KMS-11 (cell line): Measurements from ENCODE around the gene NT5C2.
"Not testable (repeated sequence)": the region's sequence is repeated elsewhere in the genome, so short reads cannot be mapped to it uniquely, and the experiment has no call there.

Source experiments
- H2AFZ ChIP-seq: fragments of 200-600 bp; sonication (generic); 2 replicates; pipeline ENCODE4 v1.6.1; 2016; ENCODE audit warnings: antibody characterized with exemption, mixed run types, low read depth
- H3K27ac ChIP-seq: fragments of 200-600 bp; sonication (generic); 2 replicates; pipeline ENCODE4 v1.6.1; 2016; ENCODE audit warnings: mild to moderate bottlenecking, mixed run types
- H3K27me3 ChIP-seq: fragments of 200-600 bp; sonication (generic); 2 replicates; pipeline ENCODE4 v1.6.1; 2017; ENCODE audit warnings: mild to moderate bottlenecking, low read depth, mixed run types, moderate library complexity; ENCODE audit not compliant: insufficient read depth
- H3K36me3 ChIP-seq: fragments of 200-600 bp; sonication (generic); 2 replicates; pipeline ENCODE4 v1.6.1; 2017; ENCODE audit warnings: mild to moderate bottlenecking, mixed run types; ENCODE audit not compliant: insufficient read depth
- H3K4me1 ChIP-seq: fragments of 200-600 bp; sonication (generic); 2 replicates; pipeline ENCODE4 v1.6.1; 2016; ENCODE audit warnings: mild to moderate bottlenecking, low read depth, mixed run types; ENCODE audit not compliant: poor library complexity, severe bottlenecking
- H3K4me2 ChIP-seq: fragments of 200-600 bp; sonication (generic); 2 replicates; pipeline ENCODE4 v1.7.0; 2016; ENCODE audit warnings: mild to moderate bottlenecking, mixed run types
- H3K4me3 ChIP-seq: fragments of 200-600 bp; sonication (generic); IDR thresholded peaks from 2 replicates; pipeline ENCODE4 v1.6.1; 2017; ENCODE audit warnings: low read depth, low read length, mixed read lengths; ENCODE audit not compliant: insufficient read depth
- H3K79me2 ChIP-seq: fragments of 200-600 bp; sonication (generic); 2 replicates; pipeline ENCODE4 v1.6.1; 2016; ENCODE audit warnings: low read depth, mixed run types; ENCODE audit not compliant: insufficient read depth
- H3K9ac ChIP-seq: fragments of 200-600 bp; sonication (generic); 2 replicates; pipeline ENCODE4 v1.6.1; 2016; ENCODE audit warnings: mild to moderate bottlenecking, mixed run types
- H4K20me1 ChIP-seq: fragments of 200-600 bp; sonication (generic); 2 replicates; pipeline ENCODE4 v1.6.1; 2016; ENCODE audit warnings: mild to moderate bottlenecking, mixed run types; ENCODE audit not compliant: insufficient read depth
- CTCF ChIP-seq: fragments of 200-600 bp; sonication (generic); conservative IDR thresholded peaks from 2 replicates; pipeline ENCODE4 v1.6.1; 2017; ENCODE audit warnings: low read depth, mild to moderate bottlenecking, antibody characterized with exemption, low read length, moderate library complexity, mixed read lengths

NT5C2 gene

DNA sequence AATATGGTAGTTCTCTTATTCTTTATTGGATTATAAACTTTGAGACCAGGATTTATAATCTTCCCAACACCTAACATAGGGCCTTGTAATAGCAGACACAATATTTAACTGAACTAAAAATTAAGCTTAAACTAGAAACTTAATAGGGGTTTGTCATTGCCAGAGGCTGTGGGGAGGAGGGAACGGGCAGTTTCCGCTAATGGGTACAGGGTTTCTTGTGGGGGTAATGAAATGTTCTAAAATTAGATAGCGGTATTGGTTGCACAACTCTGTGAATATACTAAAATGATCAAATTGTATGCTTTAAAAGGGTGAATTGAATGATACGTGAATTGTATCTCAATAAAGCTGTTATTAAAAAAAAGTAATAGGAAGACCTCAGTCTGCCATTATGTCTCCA is 45.4 kb downstream of the NT5C2 start:
- TF ChIP-seq CTCF = no peak
- Histone ChIP-seq H2AFZ (no peak overlapping the region), H3K36me3 (no peaks in the 10 kb centered on the region), H3K4me1 (no peaks in the 10 kb centered on the region), H3K4me2 (no peak overlapping the region), H3K4me3 (no peak overlapping the region), H3K27me3 (no peaks in the 10 kb centered on the region), H3K27ac (no peak overlapping the region), H3K9ac (no peak overlapping the region), H3K79me2 (no peaks in the 10 kb centered on the region), H4K20me1 (no peaks in the 10 kb centered on the region)

- Histone ChIP-seq H3K4me3 (no peak overlapping the region), H3K27ac (no peak overlapping the region), H3K36me3 (no peaks in the 10 kb centered on the region), H3K4me1 (no peaks in the 10 kb centered on the region), H2AFZ (no peak overlapping the region), H4K20me1 (no peaks in the 10 kb centered on the region), H3K79me2 (no peaks in the 10 kb centered on the region), H3K27me3 (no peaks in the 10 kb centered on the region), H3K4me2 (no peak overlapping the region), H3K9ac (no peak overlapping the region)
- no peak for TF ChIP-seq CTCF
Observed at GRCh38 chr10:103145860-103146466, 47.1 kb downstream of the NT5C2 start.

DNA sequence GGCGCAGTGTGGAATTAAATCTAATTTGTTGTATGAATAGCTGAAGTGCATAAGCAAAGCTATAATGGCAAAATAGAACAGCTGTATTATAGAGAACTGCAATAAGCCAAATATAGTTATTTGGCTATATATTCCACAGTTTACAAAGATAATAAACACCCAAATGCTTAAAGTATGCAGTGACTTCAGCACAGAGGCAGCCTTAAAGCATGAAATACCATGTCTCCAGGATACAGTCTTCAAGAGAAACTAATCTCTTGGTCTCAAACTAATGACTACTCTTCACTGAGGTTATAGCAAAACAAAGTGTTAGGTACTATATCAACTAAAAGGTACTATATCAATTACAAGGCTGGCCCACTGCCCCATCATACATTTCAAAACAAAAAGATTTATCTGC is 48.0 kb downstream of the NT5C2 start:
- TF ChIP-seq CTCF = no peak
- no peak overlapping the region for H2AFZ ChIP-seq
- H4K20me1 ChIP-seq = no peaks in the 10 kb centered on the region
- H3K4me3 ChIP-seq = no peak overlapping the region
- H3K27me3 ChIP-seq = no peaks in the 10 kb centered on the region
- H3K79me2 ChIP-seq = no peaks in the 10 kb centered on the region
- H3K4me2 ChIP-seq = no peak overlapping the region
- no peak overlapping the region for H3K27ac ChIP-seq
- no peaks in the 10 kb centered on the region for H3K4me1 ChIP-seq
- no peaks in the 10 kb centered on the region for H3K36me3 ChIP-seq
- H3K9ac ChIP-seq = no peak overlapping the region

- no peak overlapping the region for H3K4me2 ChIP-seq
- H3K27ac ChIP-seq = no peak overlapping the region
- H4K20me1 ChIP-seq = no peaks in the 10 kb centered on the region
- H3K79me2 ChIP-seq = no peaks in the 10 kb centered on the region
- no peaks in the 10 kb centered on the region for H3K27me3 ChIP-seq
- H3K36me3 ChIP-seq = no peaks in the 10 kb centered on the region
- H2AFZ ChIP-seq = no peak overlapping the region
- no peak overlapping the region for H3K4me3 ChIP-seq
- H3K4me1 ChIP-seq = no peaks in the 10 kb centered on the region
- no peak for TF ChIP-seq CTCF
- H3K9ac ChIP-seq = no peak overlapping the region
Observed at GRCh38 chr10:103144041-103144440, 49.0 kb downstream of the NT5C2 start.

DNA sequence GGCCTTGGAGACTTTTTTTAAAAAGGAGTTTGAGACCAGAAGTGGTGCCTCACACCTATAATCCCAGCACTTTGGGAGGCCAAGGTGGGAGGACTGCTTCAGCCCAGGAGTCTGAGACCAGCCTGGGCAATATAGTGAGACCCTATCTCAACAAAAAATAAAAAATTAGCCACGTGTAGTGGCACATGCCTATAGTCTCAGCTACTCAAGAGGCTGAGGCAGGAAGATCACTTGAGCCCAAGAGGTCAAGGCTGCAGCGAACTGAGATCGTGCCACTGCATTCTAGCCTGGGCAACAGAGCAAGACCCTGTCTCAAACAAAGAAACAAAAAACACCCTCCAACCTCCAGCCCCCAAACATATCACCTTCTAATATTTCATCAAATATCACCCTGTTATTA is 49.4 kb downstream of the NT5C2 start:
- not testable (repeated sequence) for H3K27me3 ChIP-seq, H3K79me2 ChIP-seq, H3K9ac ChIP-seq, H3K4me2 ChIP-seq, H3K36me3 ChIP-seq, H3K27ac ChIP-seq, H3K4me1 ChIP-seq, H4K20me1 ChIP-seq, H3K4me3 ChIP-seq, H2AFZ ChIP-seq
